H1 (cell line): Measurements from ENCODE around the gene P2RX1.

ENCODE experiments used
- ATF2 ChIP-seq: IDR thresholded peaks from 2 replicates; pipeline ENCODE4 v1.6.1; 2012; ENCODE audit warnings: low read length, inconsistent platforms
- CTCF ChIP-seq, 3 experiments: IDR thresholded peaks; 1 replicate in 2 of 3; 2 replicates in 1 of 3; pipeline versions ENCODE4 v1.5.1 to v1.6.1; 2011; ENCODE audit warnings: low read length in 3 of 3, mild to moderate bottlenecking in 3 of 3, inconsistent platforms in 2 of 3, low read depth in 1 of 3, moderate library complexity in 1 of 3; ENCODE audit not compliant: insufficient read depth in 1 of 3; ENCODE audit errors: control extremely low read depth in 1 of 3
- JUN ChIP-seq: IDR thresholded peaks from 2 replicates; pipeline ENCODE4 v1.6.1; 2011; ENCODE audit warnings: low read depth, mild to moderate bottlenecking, improper control_type of control experiment, low read length
- SP1 ChIP-seq: IDR thresholded peaks from 2 replicates; pipeline ENCODE4 v1.6.1; 2011; ENCODE audit warnings: low read depth, low read length

DNA sequence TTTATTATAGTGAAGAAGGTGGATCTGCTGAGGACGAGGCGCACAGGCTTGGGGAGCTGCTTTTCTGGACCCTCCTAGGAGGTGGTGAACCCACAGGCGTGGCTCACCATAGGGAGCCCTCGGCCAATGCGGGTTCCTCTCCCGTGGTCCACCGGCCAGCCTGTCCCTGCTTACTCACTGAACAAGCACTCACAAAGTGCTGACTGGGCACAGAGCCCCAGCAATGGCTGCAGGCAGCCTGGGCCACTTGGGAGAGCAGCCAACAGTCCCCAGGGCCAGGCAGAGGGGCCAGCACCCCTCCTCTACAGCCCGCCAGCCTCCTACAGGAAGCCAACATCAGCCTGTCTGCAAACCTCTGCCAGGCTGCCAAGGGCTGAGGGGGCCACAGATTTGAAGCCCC is 51.1 kb downstream of the P2RX1 start:
- TF ChIP-seq JUN (no peak), CTCF (IDR thresholded peaks at IDR 0.05; ENCODE audit: control extremely low read depth in 1 of 3, insufficient read depth in 1 of 3, low read depth in 1 of 3, low read length in 3 of 3) (no peak), SP1 (no peak), ATF2 (no peak)
